ENCODE results near the gene DNAJC21. TPM values are rescaled to one million over a fixed set of nuclear protein-coding genes. Genes with fewer than 3 reads are reported as not detected.

DNAJC21 gene
- total RNA-seq, 1 experiment from 2014 or later, result 54.5 TPM

GRCh38 chr5:34894716-34895115, 34.6 kb upstream of the DNAJC21 start:
- no TSS peak for BruUV-seq (replicated peaks)
- peaks cover 3% of the 10 kb centered on the region; the same call in 1 of the 2 replicates for H3K27me3 ChIP-seq (ENCODE audit: control insufficient read depth, insufficient read depth, low read length)
- TF ChIP-seq SIN3A (IDR thresholded peaks at IDR 0.05; ENCODE audit: borderline replicate concordance, insufficient read depth, low read depth, low read length) (no peak), CTCF (IDR thresholded peaks at IDR 0.05) (no peak), REST (IDR thresholded peaks at IDR 0.05; ENCODE audit: insufficient read depth in 1 of 2, low read depth in 2 of 2, low read length in 1 of 2) (no peak), TCF7L2 (IDR thresholded peaks at IDR 0.05; ENCODE audit: low read depth, low read length) (no peak)
- ChIA-PET CTCF (no interaction called here), POLR2A (no interaction called here)
- no peaks in the 10 kb centered on the region for H3K36me3 ChIP-seq (ENCODE audit: control insufficient read depth, insufficient read depth, low read length)
- ATAC-seq, result no peak
- in situ Hi-C loops (cut with HindIII; ENCODE audit: low pct_unique_long_range_greater_than_20kb, low sequenced_read_pairs), result no loop called here
- intact Hi-C loops (cut with micrococcal nuclease; ENCODE audit: unreplicated experiment), result loop anchor here (10.0 kb wide), 1 partner anchor 240 kb away; the partner anchor contains the start of gene RAI14
- DNase-seq (ENCODE audit: low read depth, low spot score), result no peak
- H3K4me1 ChIP-seq (ENCODE audit: control insufficient read depth, insufficient read depth, low read length), result no peaks in the 10 kb centered on the region
- no peak overlapping the region for H3K27ac ChIP-seq (ENCODE audit: low read length)
- no peaks in the 10 kb centered on the region for H3K9me3 ChIP-seq (ENCODE audit: control insufficient read depth, insufficient read depth, low read depth, low read length)
- H3K4me3 ChIP-seq (ENCODE audit: low read depth in 2 of 2, low read length in 2 of 2), result no peak overlapping the region

GRCh38 chr5:34895641-34896419, 33.5 kb upstream of the DNAJC21 start:
- Histone ChIP-seq H3K4me1 (ENCODE audit: control insufficient read depth, insufficient read depth, low read length) (no peaks in the 10 kb centered on the region), H3K27ac (ENCODE audit: low read length) (no peak overlapping the region), H3K36me3 (ENCODE audit: control insufficient read depth, insufficient read depth, low read length) (no peaks in the 10 kb centered on the region), H3K4me3 (ENCODE audit: low read depth in 2 of 2, low read length in 2 of 2) (no peak overlapping the region), H3K27me3 (ENCODE audit: control insufficient read depth, insufficient read depth, low read length) (peaks cover 3% of the 10 kb centered on the region; the same call in 1 of the 2 replicates), H3K9me3 (ENCODE audit: control insufficient read depth, insufficient read depth, low read depth, low read length) (no peaks in the 10 kb centered on the region)
- TF ChIP-seq CTCF (IDR thresholded peaks at IDR 0.05) (no peak), POLR2AphosphoS5 (IDR thresholded peaks at IDR 0.05; ENCODE audit: low read depth, low read length) (no peak), REST (IDR thresholded peaks at IDR 0.05; ENCODE audit: insufficient read depth in 1 of 2, low read depth in 2 of 2, low read length in 1 of 2) (no peak), SIN3A (IDR thresholded peaks at IDR 0.05; ENCODE audit: borderline replicate concordance, insufficient read depth, low read depth, low read length) (no peak), TCF7L2 (IDR thresholded peaks at IDR 0.05; ENCODE audit: low read depth, low read length) (no peak)
- no peak for DNase-seq (ENCODE audit: low read depth, low spot score)
- BruUV-seq (replicated peaks), result no TSS peak
- intact Hi-C loops (cut with micrococcal nuclease; ENCODE audit: unreplicated experiment), result loop anchor here (10.0 kb wide), 1 partner anchor 241 kb away; the partner anchor contains the start of gene RAI14
- in situ Hi-C loops (cut with HindIII; ENCODE audit: low pct_unique_long_range_greater_than_20kb, low sequenced_read_pairs), result no loop called here
- ATAC-seq, result no peak
- CTCF ChIA-PET, result interaction anchor here (1.6 kb wide), 1 partner anchor 410 kb away, joined by 6 read pairs; no protein-coding TSS in a partner anchor
- POLR2A ChIA-PET, result no interaction called here
